H9 (cell line): ENCODE data around the gene TKTL1. TPM values are rescaled to one million over a fixed set of nuclear protein-coding genes. Genes with fewer than 3 reads are reported as not detected.
A peak's percentile ranks its signal among the peaks of the same experiment; 100 is the strongest.

Experiments used
- DNase-seq: peaks from one replicate; pipeline ENCODE4 v3.0.0-alpha.2; 2017
- H2AFZ ChIP-seq: one replicate; pipeline ENCODE4 v1.6.1; 2013; ENCODE audit warnings: mild to moderate bottlenecking, low read length, control low read depth, moderate library complexity
- H2AK5ac ChIP-seq: 2 replicates; pipeline ENCODE4 v1.6.1; 2013; ENCODE audit warnings: low read length, control low read depth, mixed read lengths; ENCODE audit not compliant: insufficient read length
- H2BK120ac ChIP-seq: one replicate; pipeline ENCODE4 v1.6.1; 2013; ENCODE audit warnings: low read depth, mild to moderate bottlenecking, low read length, control low read depth, inconsistent platforms; ENCODE audit not compliant: poor library complexity, severe bottlenecking
- H2BK12ac ChIP-seq: 2 replicates; pipeline ENCODE4 v1.6.1; 2013; ENCODE audit warnings: low read length, control low read depth, mixed read lengths, low read depth; ENCODE audit not compliant: insufficient read length
- H2BK15ac ChIP-seq: 2 replicates; pipeline ENCODE4 v1.6.1; 2013; ENCODE audit warnings: low read depth, low read length, control low read depth
- H2BK20ac ChIP-seq: one replicate; pipeline ENCODE4 v1.6.1; 2013; ENCODE audit warnings: low read depth, mild to moderate bottlenecking, low read length, control low read depth, inconsistent platforms; ENCODE audit not compliant: poor library complexity, severe bottlenecking
- H2BK5ac ChIP-seq: 2 replicates; pipeline ENCODE4 v1.6.1; 2013; ENCODE audit warnings: low read length, control low read depth, mixed read lengths; ENCODE audit not compliant: insufficient read length
- H3K14ac ChIP-seq: 2 replicates; pipeline ENCODE4 v1.6.1; 2013; ENCODE audit warnings: low read length, control low read depth; ENCODE audit not compliant: insufficient read depth
- H3K18ac ChIP-seq: 2 replicates; pipeline ENCODE4 v1.6.1; 2013; ENCODE audit warnings: low read depth, mild to moderate bottlenecking, mixed read lengths, low read length, control low read depth; ENCODE audit not compliant: insufficient read length
- H3K23ac ChIP-seq: 2 replicates; pipeline ENCODE4 v1.6.1; 2013; ENCODE audit warnings: low read length, control low read depth, mixed read lengths, low read depth; ENCODE audit not compliant: insufficient read length
- H3K23me2 ChIP-seq: 2 replicates; pipeline ENCODE4 v1.6.1; 2013; ENCODE audit warnings: low read depth, mild to moderate bottlenecking, mixed read lengths, low read length, control low read depth; ENCODE audit not compliant: insufficient read length, poor library complexity, severe bottlenecking
- H3K27ac ChIP-seq: 2 replicates; pipeline ENCODE4 v1.5.1; 2013; ENCODE audit warnings: low read length, control low read depth, mixed read lengths, low read depth; ENCODE audit not compliant: insufficient read length
- H3K27me3 ChIP-seq: 2 replicates; pipeline ENCODE4 v1.6.1; 2013; ENCODE audit warnings: low read length, control low read depth, inconsistent platforms; ENCODE audit not compliant: insufficient read depth
- H3K4ac ChIP-seq: 2 replicates; pipeline ENCODE4 v1.6.1; 2013; ENCODE audit warnings: low read depth, mild to moderate bottlenecking, control low read depth, inconsistent platforms, low read length, moderate library complexity
- H3K4me1 ChIP-seq: 2 replicates; pipeline ENCODE4 v1.6.1; 2013; ENCODE audit warnings: low read length, control low read depth, inconsistent platforms; ENCODE audit not compliant: insufficient read depth
- H3K4me2 ChIP-seq: 2 replicates; pipeline ENCODE4 v1.6.1; 2013; ENCODE audit warnings: low read length, control low read depth, mixed read lengths; ENCODE audit not compliant: insufficient read length, insufficient read depth
- H3K56ac ChIP-seq: 2 replicates; pipeline ENCODE4 v1.6.1; 2013; ENCODE audit warnings: low read depth, mild to moderate bottlenecking, mixed read lengths, low read length, control low read depth; ENCODE audit not compliant: insufficient read length
- H3K79me1 ChIP-seq: 2 replicates; pipeline ENCODE4 v1.6.1; 2013; ENCODE audit warnings: low read depth, mild to moderate bottlenecking, moderate library complexity, low read length, control low read depth, inconsistent platforms; ENCODE audit not compliant: insufficient read depth, poor library complexity, severe bottlenecking
- H3K79me2 ChIP-seq: 2 replicates; pipeline ENCODE4 v1.6.1; 2013; ENCODE audit warnings: low read length, control low read depth, inconsistent platforms; ENCODE audit not compliant: insufficient read depth
- H3K9ac ChIP-seq: 2 replicates; pipeline ENCODE4 v1.6.1; 2013; ENCODE audit warnings: low read length, control low read depth, mixed read lengths; ENCODE audit not compliant: insufficient read length; ENCODE audit errors: extremely low read depth
- H3K9me3 ChIP-seq: one replicate; pipeline ENCODE4 v1.6.1; 2013; ENCODE audit warnings: low read depth, low read length, inconsistent platforms; ENCODE audit not compliant: control insufficient read depth
- H3T11ph ChIP-seq: one replicate; pipeline ENCODE4 v1.6.1; 2013; ENCODE audit warnings: mild to moderate bottlenecking, low read length, control low read depth, inconsistent platforms
- H4K20me1 ChIP-seq: one replicate; pipeline ENCODE4 v1.6.1; 2013; ENCODE audit not compliant: control insufficient read depth, insufficient read length, insufficient read depth
- H4K5ac ChIP-seq: 2 replicates; pipeline ENCODE4 v1.6.1; 2013; ENCODE audit warnings: low read depth, mild to moderate bottlenecking, mixed read lengths, low read length, control low read depth; ENCODE audit not compliant: insufficient read length
- H4K8ac ChIP-seq: replicated peaks from 2 replicates; pipeline ENCODE4 v1.6.1; 2013; ENCODE audit warnings: low read length, control low read depth, mixed read lengths, low read depth; ENCODE audit not compliant: insufficient read length
- H4K91ac ChIP-seq: 2 replicates; pipeline ENCODE4 v1.6.1; 2013; ENCODE audit warnings: low read depth, mild to moderate bottlenecking, moderate library complexity, mixed read lengths, low read length, control low read depth; ENCODE audit not compliant: insufficient read length
- H3K27ac Mint-ChIP-seq, 3 experiments: 2 replicates in 2 of 3; 3 replicates in 1 of 3; pipeline ENCODE4 v1.8.0; 2020 to 2021; ENCODE audit warnings: mixed read lengths in 3 of 3, mild to moderate bottlenecking in 1 of 3, moderate library complexity in 1 of 3
- H3K27me3 Mint-ChIP-seq: 2 replicates; pipeline ENCODE4 v1.8.0; 2021; ENCODE audit warnings: low read depth, mild to moderate bottlenecking, moderate library complexity, mixed read lengths
- H3K36me3 Mint-ChIP-seq, 3 experiments: 2 replicates in 2 of 3; 3 replicates in 1 of 3; pipeline ENCODE4 v1.8.0; 2020 to 2021; ENCODE audit warnings: low read depth in 3 of 3, mixed read lengths in 3 of 3; ENCODE audit not compliant: insufficient read depth in 1 of 3
- H3K4me1 Mint-ChIP-seq, 2 experiments: 2 replicates each; pipeline ENCODE4 v1.8.0; 2020; ENCODE audit warnings: mixed read lengths in 2 of 2
- H3K4me3 Mint-ChIP-seq, 2 experiments: 2 replicates in 1 of 2; 3 replicates in 1 of 2; pipeline ENCODE4 v1.8.0; 2020 to 2021; ENCODE audit warnings: mild to moderate bottlenecking in 2 of 2, mixed read lengths in 2 of 2, moderate library complexity in 1 of 2
- H3K9me3 Mint-ChIP-seq, 2 experiments: 2 replicates in 1 of 2; 3 replicates in 1 of 2; pipeline ENCODE4 v1.8.0; 2020; ENCODE audit warnings: mild to moderate bottlenecking in 2 of 2, mixed read lengths in 2 of 2, moderate library complexity in 1 of 2
- WGBS: extraction: QIAGEN DNeasy Blood & Tissue Kit; methylation state at CpG from one replicate; pipeline ENCODE4 v1.1.7; 2013; ENCODE audit warnings: missing lambda C conversion rate, low lambda C conversion rate, mixed read lengths; ENCODE audit not compliant: insufficient read length; ENCODE audit errors: extremely low coverage; 5-methylcytosine and 5-hydroxymethylcytosine counted together
- total RNA-seq: library from RNA; stranded (reverse); gene quantifications from 2 replicates; pipeline ENCODE4 v1.2.1, GENCODE V29; 2021
- TF ChIP-seq, protein P1 (sequence below): fragments of 200-600 bp; sonication (generic); conservative IDR thresholded peaks from 3 replicates; pipeline ENCODE4 v1.8.0; 2021; ENCODE audit warnings: antibody characterized with exemption, mild to moderate bottlenecking

TKTL1 gene
- total RNA-seq, 1 experiment from 2014 or later, result not detected

DNA sequence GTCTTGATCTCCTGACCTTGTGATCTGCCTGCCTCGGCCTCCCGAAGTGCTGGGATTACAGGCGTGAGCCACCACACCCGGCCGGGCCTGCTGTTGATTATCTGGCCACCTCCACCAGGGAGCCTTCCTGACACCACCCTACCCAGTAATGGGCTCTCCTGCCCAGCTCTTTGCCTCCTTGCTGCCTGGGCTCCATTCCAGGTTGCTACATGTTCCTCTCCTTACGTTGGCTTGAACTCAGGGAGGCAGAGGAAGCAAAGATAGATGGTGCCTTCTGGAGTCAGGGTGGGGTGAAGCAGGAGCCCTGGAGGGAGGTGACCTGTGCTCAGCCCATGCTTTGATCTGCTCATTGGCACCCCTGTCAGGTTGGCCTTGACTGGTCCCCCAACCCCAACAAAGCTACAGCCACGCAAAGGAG is 52.5 kb downstream of the TKTL1 start:
- no peak overlapping the region for H3K4me3 Mint-ChIP-seq
- H2BK20ac ChIP-seq, result no peak overlapping the region
- peaks cover 4% of the 10 kb centered on the region for H3K27me3 Mint-ChIP-seq
- no peak overlapping the region for H3K23ac ChIP-seq
- peaks cover 0 to 5% of the 10 kb centered on the region in 2 experiments; a peak in 2 of 4 replicates for H3K4me1 Mint-ChIP-seq
- peaks cover 21 to 47% (median 36%) of the 10 kb centered on the region in 3 experiments for H3K36me3 Mint-ChIP-seq
- peaks cover 27 to 34% of the 10 kb centered on the region in 2 experiments for H3K9me3 Mint-ChIP-seq
- no peak overlapping the region for H3K18ac ChIP-seq
- WGBS, result no CpG with 5 or more reads among the region's 7 CpGs
- no peak overlapping the region for H3K4ac ChIP-seq
- TF ChIP-seq, protein P1, sequence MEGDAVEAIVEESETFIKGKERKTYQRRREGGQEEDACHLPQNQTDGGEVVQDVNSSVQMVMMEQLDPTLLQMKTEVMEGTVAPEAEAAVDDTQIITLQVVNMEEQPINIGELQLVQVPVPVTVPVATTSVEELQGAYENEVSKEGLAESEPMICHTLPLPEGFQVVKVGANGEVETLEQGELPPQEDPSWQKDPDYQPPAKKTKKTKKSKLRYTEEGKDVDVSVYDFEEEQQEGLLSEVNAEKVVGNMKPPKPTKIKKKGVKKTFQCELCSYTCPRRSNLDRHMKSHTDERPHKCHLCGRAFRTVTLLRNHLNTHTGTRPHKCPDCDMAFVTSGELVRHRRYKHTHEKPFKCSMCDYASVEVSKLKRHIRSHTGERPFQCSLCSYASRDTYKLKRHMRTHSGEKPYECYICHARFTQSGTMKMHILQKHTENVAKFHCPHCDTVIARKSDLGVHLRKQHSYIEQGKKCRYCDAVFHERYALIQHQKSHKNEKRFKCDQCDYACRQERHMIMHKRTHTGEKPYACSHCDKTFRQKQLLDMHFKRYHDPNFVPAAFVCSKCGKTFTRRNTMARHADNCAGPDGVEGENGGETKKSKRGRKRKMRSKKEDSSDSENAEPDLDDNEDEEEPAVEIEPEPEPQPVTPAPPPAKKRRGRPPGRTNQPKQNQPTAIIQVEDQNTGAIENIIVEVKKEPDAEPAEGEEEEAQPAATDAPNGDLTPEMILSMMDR, result no peak
- H4K8ac ChIP-seq, result no peak overlapping the region
- no peak overlapping the region for H3T11ph ChIP-seq
- H4K20me1 ChIP-seq, result peaks cover 4% of the 10 kb centered on the region
- no peak overlapping the region for H2BK15ac ChIP-seq
- peak overlapping the region in 2 of 3 experiments; percentile 12 to 82; a peak in 1 of 7 replicates for H3K27ac Mint-ChIP-seq
- H3K4me2 ChIP-seq, result no peak overlapping the region
- peaks cover 18% of the 10 kb centered on the region for H3K9me3 ChIP-seq
- H3K23me2 ChIP-seq, result no peaks in the 10 kb centered on the region
- DNase-seq, result no peak
- H2AK5ac ChIP-seq, result no peak overlapping the region
- no peak overlapping the region for H4K91ac ChIP-seq
- H2AFZ ChIP-seq, result no peak overlapping the region
- no peak overlapping the region for H2BK120ac ChIP-seq
- H3K14ac ChIP-seq, result no peak overlapping the region
- H2BK12ac ChIP-seq, result no peak overlapping the region
- H3K79me2 ChIP-seq, result no peaks in the 10 kb centered on the region
- no peaks in the 10 kb centered on the region for H3K27me3 ChIP-seq
- H2BK5ac ChIP-seq, result no peak overlapping the region
- H3K4me1 ChIP-seq, result no peaks in the 10 kb centered on the region
- H3K9ac ChIP-seq, result no peak overlapping the region
- H3K56ac ChIP-seq, result no peak overlapping the region
- H3K79me1 ChIP-seq, result no peaks in the 10 kb centered on the region
- H3K27ac ChIP-seq, result no peak overlapping the region
- no peak overlapping the region for H4K5ac ChIP-seq
